ENCODE measurements around the gene KLHL6.

KLHL6 gene

DNA sequence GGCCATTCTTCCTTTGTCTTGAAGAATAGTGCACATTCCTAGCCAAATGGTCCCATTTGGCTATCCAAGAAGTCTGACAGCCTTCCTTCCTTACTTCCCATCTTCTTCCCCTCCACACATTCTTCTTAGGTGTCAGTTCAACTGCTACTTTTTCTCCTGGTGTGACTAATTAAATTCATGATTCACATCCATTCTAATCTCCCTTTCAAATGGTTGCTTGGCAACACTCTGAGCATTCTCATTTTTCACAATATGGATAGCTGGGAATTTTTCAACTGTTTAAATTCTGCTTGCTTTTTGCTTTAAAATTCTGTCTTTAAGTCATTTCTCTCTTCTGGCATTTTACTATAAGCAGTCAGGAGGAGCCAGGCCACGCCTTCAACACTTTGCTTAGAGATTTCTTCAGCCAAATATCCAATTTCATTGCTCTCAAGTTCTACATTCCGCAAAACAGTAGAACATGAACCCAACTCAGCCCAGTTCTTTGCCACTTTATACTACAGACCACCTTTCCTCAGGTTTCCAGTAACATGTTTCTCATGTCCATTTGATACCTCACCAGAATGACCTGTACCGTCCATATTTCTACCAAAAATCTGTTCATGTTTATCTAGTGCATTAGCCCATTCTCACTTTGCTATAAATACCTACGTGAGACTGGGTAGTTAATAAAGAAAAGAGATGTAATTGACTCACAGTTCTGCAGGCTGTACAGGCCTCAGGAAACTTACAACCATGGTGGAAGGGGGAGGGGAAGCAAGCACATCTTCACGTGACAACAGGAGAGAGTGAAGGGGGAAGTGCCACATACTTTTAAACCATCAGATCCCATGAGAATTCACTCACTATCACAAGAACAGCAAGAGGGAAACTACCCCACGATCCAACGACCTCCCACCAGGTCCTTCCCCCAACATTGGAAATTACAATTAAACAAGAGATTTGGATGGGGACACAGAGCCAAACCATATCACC lies 95.1 kb downstream of the KLHL6 start:
- H3K4me3 ChIP-seq (ENCODE audit: low read depth, low read length): no peak overlapping the region
- TF ChIP-seq, protein P1, sequence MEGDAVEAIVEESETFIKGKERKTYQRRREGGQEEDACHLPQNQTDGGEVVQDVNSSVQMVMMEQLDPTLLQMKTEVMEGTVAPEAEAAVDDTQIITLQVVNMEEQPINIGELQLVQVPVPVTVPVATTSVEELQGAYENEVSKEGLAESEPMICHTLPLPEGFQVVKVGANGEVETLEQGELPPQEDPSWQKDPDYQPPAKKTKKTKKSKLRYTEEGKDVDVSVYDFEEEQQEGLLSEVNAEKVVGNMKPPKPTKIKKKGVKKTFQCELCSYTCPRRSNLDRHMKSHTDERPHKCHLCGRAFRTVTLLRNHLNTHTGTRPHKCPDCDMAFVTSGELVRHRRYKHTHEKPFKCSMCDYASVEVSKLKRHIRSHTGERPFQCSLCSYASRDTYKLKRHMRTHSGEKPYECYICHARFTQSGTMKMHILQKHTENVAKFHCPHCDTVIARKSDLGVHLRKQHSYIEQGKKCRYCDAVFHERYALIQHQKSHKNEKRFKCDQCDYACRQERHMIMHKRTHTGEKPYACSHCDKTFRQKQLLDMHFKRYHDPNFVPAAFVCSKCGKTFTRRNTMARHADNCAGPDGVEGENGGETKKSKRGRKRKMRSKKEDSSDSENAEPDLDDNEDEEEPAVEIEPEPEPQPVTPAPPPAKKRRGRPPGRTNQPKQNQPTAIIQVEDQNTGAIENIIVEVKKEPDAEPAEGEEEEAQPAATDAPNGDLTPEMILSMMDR (IDR thresholded peaks at IDR 0.05; ENCODE audit: borderline replicate concordance, insufficient read depth, low read depth, low read length): no peak

DNA sequence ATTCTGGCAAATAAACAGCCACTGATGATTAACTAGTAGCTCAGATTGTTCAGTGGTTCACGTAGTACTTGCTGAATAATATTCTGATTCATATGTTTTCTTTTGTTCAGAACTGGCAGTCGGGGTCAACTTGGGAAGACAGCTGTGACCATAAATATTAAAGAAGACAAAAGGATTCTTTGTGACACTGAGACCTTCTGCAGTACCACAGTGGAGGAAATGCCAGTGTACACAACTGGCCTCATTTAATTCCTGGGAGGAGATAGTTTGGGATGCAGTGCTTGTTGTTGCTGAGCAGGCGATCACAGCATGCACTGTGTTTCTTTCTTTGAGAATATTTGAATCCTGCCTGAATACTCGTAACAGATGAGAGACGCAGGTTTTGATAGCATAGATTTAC lies 100.4 kb downstream of the KLHL6 start:
- TF ChIP-seq, protein P1 (IDR thresholded peaks at IDR 0.05; ENCODE audit: borderline replicate concordance, insufficient read depth, low read depth, low read length): no peak
- no peak overlapping the region for H3K4me3 ChIP-seq (ENCODE audit: low read depth, low read length)

DNA sequence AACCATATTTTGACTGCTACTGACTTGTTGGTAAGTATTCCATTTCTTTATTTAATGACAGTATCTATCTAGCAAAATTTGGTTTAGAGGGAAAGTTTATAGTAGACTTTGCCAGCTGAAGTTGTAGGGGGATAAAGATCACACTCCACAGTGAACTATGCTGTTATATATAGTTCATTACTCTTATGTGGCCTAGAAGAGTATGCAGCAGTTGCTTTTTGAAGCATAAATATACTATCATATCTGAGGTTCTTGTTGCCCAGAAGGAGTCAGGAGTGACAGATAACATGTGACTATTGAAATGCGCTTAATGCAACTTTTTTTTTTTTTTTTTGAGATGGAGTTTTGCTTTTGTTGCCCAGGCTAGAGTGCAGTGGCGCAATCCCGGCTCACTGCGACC lies 101.4 kb downstream of the KLHL6 start:
- TF ChIP-seq, protein P1 (IDR thresholded peaks at IDR 0.05; ENCODE audit: borderline replicate concordance, insufficient read depth, low read depth, low read length): no peak
- no peak overlapping the region for H3K4me3 ChIP-seq (ENCODE audit: low read depth, low read length)

DNA sequence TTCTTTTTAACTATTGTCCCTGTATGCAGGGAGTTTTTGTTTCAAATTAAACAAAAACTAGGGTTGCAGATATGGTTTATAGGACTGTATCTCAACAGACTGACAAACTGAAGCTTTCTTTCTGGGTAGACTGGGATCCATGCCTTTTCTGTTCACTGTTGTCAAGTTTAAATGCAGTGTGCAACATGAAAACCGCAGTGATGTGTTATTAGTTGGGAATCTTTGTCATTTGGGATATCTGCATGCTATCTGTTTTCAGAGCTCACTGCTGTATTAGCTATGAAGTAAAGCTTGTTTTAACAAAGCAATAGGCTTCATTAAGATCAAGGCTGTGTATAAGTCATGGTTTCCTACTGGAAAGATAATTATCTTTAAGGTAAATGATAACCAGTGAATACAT lies 105.7 kb downstream of the KLHL6 start:
- TF ChIP-seq, protein P1 (IDR thresholded peaks at IDR 0.05; ENCODE audit: borderline replicate concordance, insufficient read depth, low read depth, low read length): no peak
- H3K4me3 ChIP-seq (ENCODE audit: low read depth, low read length): no peak overlapping the region

DNA sequence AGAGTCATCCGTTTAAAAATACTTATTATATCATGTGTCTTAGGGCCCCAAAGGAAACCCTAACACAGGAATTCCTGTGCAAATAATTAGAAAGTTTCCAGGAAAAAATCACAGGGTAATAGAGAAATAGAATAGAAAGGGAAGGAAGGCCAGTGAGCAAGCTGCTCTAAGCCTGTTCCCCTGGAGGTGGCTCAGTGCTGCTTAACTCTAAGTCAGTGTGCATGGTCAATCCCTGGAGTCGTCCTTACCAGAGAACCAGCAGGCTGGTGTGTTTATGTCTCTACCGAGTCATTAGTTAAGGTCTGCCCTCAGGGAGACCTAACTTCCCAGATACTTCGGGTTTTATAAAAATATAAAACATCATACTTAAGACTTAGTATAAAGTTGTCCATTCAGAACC lies 106.1 kb downstream of the KLHL6 start:
- TF ChIP-seq, protein P1 (IDR thresholded peaks at IDR 0.05; ENCODE audit: borderline replicate concordance, insufficient read depth, low read depth, low read length): no peak
- no peak overlapping the region for H3K4me3 ChIP-seq (ENCODE audit: low read depth, low read length)

DNA sequence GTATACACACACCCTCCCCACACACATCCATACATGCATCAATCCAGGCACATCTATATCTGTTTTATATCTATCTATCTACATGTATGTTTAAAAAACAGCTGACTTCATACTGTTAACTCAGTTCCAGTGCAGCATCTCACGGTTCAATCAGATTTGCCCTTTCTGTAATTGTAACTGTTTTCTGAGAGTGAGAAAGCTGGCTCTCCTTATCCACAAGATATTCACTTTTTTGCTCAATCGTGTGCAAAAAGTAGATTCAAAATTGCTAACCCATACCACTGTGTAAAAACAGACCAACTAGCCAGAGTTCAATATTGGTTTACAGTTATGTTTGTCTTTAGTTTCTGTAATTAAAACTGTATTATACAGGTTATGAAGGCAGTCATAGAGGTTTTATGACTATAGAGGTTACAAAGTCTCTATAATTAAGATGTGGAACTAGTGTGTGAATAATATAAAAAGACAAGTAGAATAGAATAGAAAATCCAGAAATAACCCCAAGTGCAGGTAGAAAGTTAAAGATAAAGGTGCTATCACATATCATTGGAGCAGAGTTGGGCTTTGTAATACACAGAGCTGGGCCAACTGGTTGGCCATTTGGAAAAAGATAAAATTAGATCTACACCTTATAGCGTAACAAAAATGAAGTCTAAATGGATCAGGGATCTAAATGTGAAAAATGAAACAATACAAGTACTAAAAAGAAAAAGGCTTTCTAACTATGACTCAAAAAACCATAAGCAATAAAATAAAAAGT lies 107.0 kb downstream of the KLHL6 start:
- H3K4me3 ChIP-seq (ENCODE audit: low read depth, low read length): no peak overlapping the region
- TF ChIP-seq, protein P1 (IDR thresholded peaks at IDR 0.05; ENCODE audit: borderline replicate concordance, insufficient read depth, low read depth, low read length): no peak

Data from GM12875 (cell line).